ENCODE results near the gene MED26.

MED26 gene

DNA sequence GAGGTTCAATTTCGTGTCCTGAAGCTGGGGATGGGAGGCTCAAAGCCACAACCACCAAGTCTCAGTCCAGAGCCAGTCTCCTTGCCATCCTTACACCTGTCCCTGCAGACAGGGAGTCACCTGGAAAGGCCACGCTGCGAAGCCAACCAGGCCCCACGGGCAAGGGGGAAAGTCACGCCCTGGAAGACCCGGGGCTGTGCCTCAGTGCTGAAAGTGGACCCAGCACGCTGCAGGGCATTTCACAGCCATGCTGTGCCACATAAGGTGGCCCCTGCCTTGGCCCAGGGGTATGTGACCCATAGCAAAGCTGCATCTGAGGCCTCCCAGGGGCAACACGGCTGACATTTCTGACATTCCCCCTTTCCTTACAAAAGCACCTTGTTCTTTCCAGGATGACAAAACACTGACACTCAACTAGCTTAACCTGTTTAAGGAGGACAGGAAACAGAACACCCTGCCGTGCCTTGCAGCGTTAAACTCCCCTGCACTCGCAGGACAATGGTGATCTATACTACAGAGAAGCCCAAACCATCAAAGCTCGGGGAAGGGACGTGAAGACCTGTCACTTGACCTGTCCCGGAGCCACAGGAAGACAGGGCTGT lies 100.6 kb downstream of the MED26 start:
- DNase-seq (ENCODE audit: low read depth, low spot score), result no peak
- no peak overlapping the region for H3K9ac ChIP-seq (ENCODE audit: insufficient read length)
- no peaks in the 10 kb centered on the region for H3K9me3 ChIP-seq (ENCODE audit: low read depth, low read length)
- TF ChIP-seq FOXP2 (optimal IDR thresholded peaks at IDR 0.05; ENCODE audit: control extremely low read depth, extremely low read length, insufficient read depth) (no peak), EZH2 (IDR thresholded peaks at IDR 0.05) (no peak), POLR2AphosphoS5 (IDR thresholded peaks at IDR 0.05; ENCODE audit: borderline replicate concordance, low read depth, low read length) (no peak)
- H3K27ac ChIP-seq, result no peak overlapping the region
- H3K36me3 ChIP-seq (ENCODE audit: insufficient read depth, low read length), result peaks cover 93% of the 10 kb centered on the region
- no peak overlapping the region for H3K4me3 ChIP-seq

DNA sequence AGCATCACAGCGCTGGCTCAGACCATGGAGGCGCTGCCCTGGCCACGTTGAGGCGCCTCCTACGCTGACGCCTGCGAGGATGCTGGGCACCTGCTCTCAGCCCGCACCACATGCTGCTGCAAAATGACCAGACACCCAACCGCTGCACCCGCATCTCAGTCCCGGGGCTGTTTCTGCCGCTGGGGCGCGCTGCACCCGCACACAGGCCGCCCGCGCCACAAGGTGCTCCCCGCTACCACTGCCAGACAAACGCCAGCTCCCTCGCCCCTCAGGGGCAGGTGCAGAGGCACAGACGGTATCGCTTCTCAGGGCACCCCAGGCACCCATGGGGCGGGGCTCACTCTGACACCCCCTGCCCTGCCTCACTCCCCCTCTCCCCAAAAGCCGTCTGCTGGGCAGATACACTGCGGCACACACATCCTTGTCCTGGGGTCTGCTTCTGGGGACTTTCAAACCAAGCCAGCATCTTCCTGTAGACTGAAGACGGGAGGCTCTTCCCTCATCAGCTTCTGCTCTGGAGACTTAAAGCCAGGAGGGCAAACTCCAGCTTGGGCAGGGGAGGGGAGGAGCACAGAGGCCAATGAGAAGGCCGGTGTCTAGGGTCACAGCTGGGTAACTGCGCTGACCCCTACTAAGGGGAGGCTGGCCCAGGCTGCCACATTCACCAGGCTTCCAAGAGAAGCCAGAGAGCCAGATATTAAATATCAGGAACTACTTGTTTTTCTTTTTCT lies 102.1 kb downstream of the MED26 start:
- Histone ChIP-seq H3K9ac (ENCODE audit: insufficient read length) (no peak overlapping the region), H3K36me3 (ENCODE audit: insufficient read depth, low read length) (peaks cover 90% of the 10 kb centered on the region), H3K27ac (no peak overlapping the region), H3K4me3 (no peak overlapping the region), H3K9me3 (ENCODE audit: low read depth, low read length) (no peaks in the 10 kb centered on the region)
- DNase-seq (ENCODE audit: low read depth, low spot score), result no peak
- no peak for TF ChIP-seq EZH2 (IDR thresholded peaks at IDR 0.05)
- TF ChIP-seq FOXP2 (optimal IDR thresholded peaks at IDR 0.05; ENCODE audit: control extremely low read depth, extremely low read length, insufficient read depth), result no peak

DNA sequence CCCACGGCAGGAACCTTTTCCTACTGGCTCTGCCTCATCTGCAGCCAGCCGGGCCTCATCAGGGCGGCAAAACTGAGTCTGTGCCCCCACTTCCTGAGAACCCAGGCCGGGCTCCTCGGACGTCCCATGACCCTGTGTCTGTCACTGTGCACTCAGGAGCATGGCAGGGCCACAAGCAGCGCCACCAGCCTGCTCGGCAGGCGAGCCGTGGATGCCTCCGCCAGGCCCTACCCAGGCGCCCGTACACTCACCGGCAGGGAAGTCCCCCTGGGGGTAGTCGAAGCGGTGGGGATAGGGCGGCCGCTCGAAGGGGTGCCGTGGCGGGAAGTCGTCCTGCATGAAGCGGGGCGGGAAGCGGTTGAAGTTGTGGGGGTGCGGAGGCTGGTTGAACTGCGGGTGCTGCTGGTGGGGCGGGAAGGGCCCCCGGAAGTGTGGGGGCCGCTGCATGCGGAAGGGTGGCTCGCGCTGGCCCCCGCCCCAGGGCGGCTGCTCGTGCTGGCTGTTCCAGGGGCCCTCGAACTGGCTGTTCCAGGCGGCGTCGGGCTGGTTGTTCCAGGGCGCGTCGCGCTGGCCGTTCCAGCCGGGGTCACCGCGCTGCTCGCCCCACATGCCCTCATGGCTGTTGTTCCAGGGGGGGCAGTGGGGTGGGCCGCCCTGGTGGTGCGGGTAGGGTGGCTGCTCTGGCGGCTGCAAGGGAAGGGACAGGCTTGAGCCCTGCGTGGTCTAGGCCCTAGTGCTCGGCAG lies 102.8 kb downstream of the MED26 start:
- H3K9me3 ChIP-seq (ENCODE audit: low read depth, low read length), result no peaks in the 10 kb centered on the region
- no peak overlapping the region for H3K4me3 ChIP-seq
- no peak overlapping the region for H3K27ac ChIP-seq
- TF ChIP-seq POLR2AphosphoS5 (IDR thresholded peaks at IDR 0.05; ENCODE audit: borderline replicate concordance, low read depth, low read length) (no peak), EZH2 (IDR thresholded peaks at IDR 0.05) (no peak), FOXP2 (optimal IDR thresholded peaks at IDR 0.05; ENCODE audit: control extremely low read depth, extremely low read length, insufficient read depth) (no peak)
- H3K9ac ChIP-seq (ENCODE audit: insufficient read length), result no peak overlapping the region
- DNase-seq (ENCODE audit: low read depth, low spot score), result no peak
- peaks cover 90% of the 10 kb centered on the region for H3K36me3 ChIP-seq (ENCODE audit: insufficient read depth, low read length)

All from SK-N-MC (cell line).